HepG2 (cell line): ENCODE measurements around the gene LPXN. TPM values are rescaled to one million over a fixed set of nuclear protein-coding genes. Genes with fewer than 3 reads are reported as not detected.

ENCODE experiments used
- GZF1 ChIP-seq: sonication (generic); formaldehyde crosslinking; IDR thresholded peaks from 2 replicates; pipeline ENCODE4 v1.5.1; 2020; ENCODE audit warnings: mild to moderate bottlenecking, missing genetic modification reagents
- KLF15 ChIP-seq: sonication (generic); formaldehyde crosslinking; IDR thresholded peaks from 2 replicates; pipeline ENCODE4 v1.8.1; 2023; ENCODE audit warnings: borderline replicate concordance, mild to moderate bottlenecking, inconsistent platforms, missing genetic modification reagents, mixed read lengths
- KLF6 ChIP-seq: IDR thresholded peaks from 2 replicates; pipeline ENCODE4 v1.8.0; 2016; ENCODE audit warnings: missing biosample characterization, missing genetic modification reagents
- MED8 ChIP-seq: sonication (generic); formaldehyde crosslinking; IDR thresholded peaks from 2 replicates; pipeline ENCODE4 v1.8.1; 2023; ENCODE audit warnings: mild to moderate bottlenecking, missing genetic modification reagents; ENCODE audit not compliant: insufficient replicate concordance
- PAF1 ChIP-seq: IDR thresholded peaks from 2 replicates; pipeline ENCODE4 v1.6.1; 2016; ENCODE audit warnings: missing genetic modification reagents, missing compliant biosample characterization
- PLRG1 ChIP-seq: fragments of 450-650 bp; conservative IDR thresholded peaks from 2 replicates; pipeline ENCODE4 v1.6.1; 2016
- POLR2AphosphoS2 ChIP-seq: IDR thresholded peaks from 2 replicates; pipeline ENCODE4 v1.6.1; 2011; ENCODE audit warnings: low read depth, low read length, improper control_type of control experiment
- RERE ChIP-seq: IDR thresholded peaks from 2 replicates; pipeline ENCODE4 v1.6.1; 2016; ENCODE audit warnings: low read depth, missing genetic modification reagents, missing compliant biosample characterization
- SRSF9 ChIP-seq: fragments of 200-400 bp; formaldehyde crosslinking; IDR thresholded peaks from 2 replicates; pipeline ENCODE4 v1.6.1; 2018; ENCODE audit warnings: borderline replicate concordance, mild to moderate bottlenecking, low read depth, low read length; ENCODE audit not compliant: insufficient read depth, poor library complexity, severe bottlenecking
- TBL1XR1 ChIP-seq: fragments of 150-350 bp; IDR thresholded peaks from 2 replicates; pipeline ENCODE4 v1.6.1; 2014; ENCODE audit warnings: borderline replicate concordance, low read length; ENCODE audit not compliant: partially characterized antibody
- TRIM24 ChIP-seq: sonication (generic); formaldehyde crosslinking; IDR thresholded peaks from 2 replicates; pipeline ENCODE4 v1.8.0; 2022; ENCODE audit warnings: mild to moderate bottlenecking, missing genetic modification reagents
- WIZ ChIP-seq: sonication (generic); formaldehyde crosslinking; IDR thresholded peaks from 2 replicates; pipeline ENCODE4 v1.5.1; 2020; ENCODE audit warnings: mild to moderate bottlenecking, missing genetic modification reagents
- XRCC5 ChIP-seq: fragments of 200-400 bp; formaldehyde crosslinking; optimal IDR thresholded peaks from 2 replicates; pipeline ENCODE3; 2017; ENCODE audit warnings: mild to moderate bottlenecking, low read length
- ZFP41 ChIP-seq: sonication (generic); formaldehyde crosslinking; IDR thresholded peaks from 2 replicates; pipeline ENCODE4 v1.4.0; 2020; ENCODE audit warnings: mild to moderate bottlenecking, missing genetic modification reagents, borderline replicate concordance
- ZFP90 ChIP-seq: sonication (generic); formaldehyde crosslinking; IDR thresholded peaks from 2 replicates; pipeline ENCODE4 v1.8.0; 2022; ENCODE audit warnings: missing genetic modification reagents, mild to moderate bottlenecking, inconsistent platforms, borderline replicate concordance
- ZNF382 ChIP-seq: sonication (generic); formaldehyde crosslinking; IDR thresholded peaks from 2 replicates; pipeline ENCODE4 v1.5.0; 2020; ENCODE audit warnings: missing genetic modification reagents, mild to moderate bottlenecking, borderline replicate concordance
- ZNF558 ChIP-seq: sonication (generic); formaldehyde crosslinking; IDR thresholded peaks from 2 replicates; pipeline ENCODE4 v1.9.0; 2022; ENCODE audit warnings: mild to moderate bottlenecking, missing genetic modification reagents, borderline replicate concordance
- ZNF598 ChIP-seq: sonication (generic); formaldehyde crosslinking; IDR thresholded peaks from 2 replicates; pipeline ENCODE4 v1.5.1; 2020; ENCODE audit warnings: mild to moderate bottlenecking, missing genetic modification reagents, borderline replicate concordance
- ZNF607 ChIP-seq: sonication (generic); formaldehyde crosslinking; IDR thresholded peaks from 2 replicates; pipeline ENCODE4 v1.5.1; 2020; ENCODE audit warnings: missing genetic modification reagents, mild to moderate bottlenecking, borderline replicate concordance
- ZNF639 ChIP-seq: conservative IDR thresholded peaks from 2 replicates; pipeline ENCODE4 v1.6.1; 2018; ENCODE audit warnings: missing genetic modification reagents
- polyA plus RNA-seq, 8 experiments: library from polyadenylated mRNA; depleted of rRNA in 3 of 8; stranded (reverse) in 7 of 8; unstranded in 1 of 8; fragments of >200 nt; fragmentation: Illumina TruSeq in 4 of 8; extraction: Trizol in 4 of 8; gene quantifications; 2 replicates each; pipeline versions ENCODE4 v1.2.1 to v1.2.3, GENCODE V29; 2011 to 2016; ENCODE audit warnings: low read depth in 4 of 8, missing spikeins in 1 of 8, mixed read lengths in 1 of 8; ENCODE audit not compliant: insufficient read depth in 1 of 8
- total RNA-seq, 5 experiments: library from RNA; depleted of rRNA; stranded (reverse); fragments of >200 nt; fragmentation: Illumina TruSeq; extraction: Trizol; gene quantifications; 2 replicates each; pipeline ENCODE4 v1.2.3, GENCODE V29; 2016; ENCODE audit warnings: low read depth in 1 of 5

The LPXN gene
- total and polyA plus RNA-seq, 2 of the 13 experiments (the other 11 are each of a cell fraction or from before 2014, with no cell fraction given), result 1.7 to 3.5 TPM

GRCh38 chr11:58578635-58579191, 3.1 kb upstream of the LPXN start, which contains the start of gene ZFP91 (continued):
- TF ChIP-seq ZNF639, result no peak
- no peak for TF ChIP-seq XRCC5
- TF ChIP-seq ZFP90, result 0 out of 2 replicates have a peak, but pooled peaks have one; percentile 6
- no peak for TF ChIP-seq ZNF598
- TF ChIP-seq TRIM24 (CRISPR knock-in tag), result no peak
- TF ChIP-seq GZF1 (CRISPR knock-in tag), result no peak
- TF ChIP-seq PAF1 (CRISPR knock-in tag), result no peak
- 0 out of 2 replicates have a peak, but pooled peaks have one; percentile 50 for TF ChIP-seq ZNF607 (CRISPR knock-in tag)
- no peak for TF ChIP-seq ZNF382
- TF ChIP-seq ZFP41, result no peak
- no peak for TF ChIP-seq RERE
- no peak for TF ChIP-seq KLF15 (CRISPR knock-in tag)
- no peak for TF ChIP-seq SRSF9
- TF ChIP-seq POLR2AphosphoS2, result no peak
- no peak for TF ChIP-seq PLRG1
- no peak for TF ChIP-seq ZNF558
- no peak for TF ChIP-seq MED8 (CRISPR knock-in tag)
- no peak for TF ChIP-seq WIZ
- TF ChIP-seq KLF6, result no peak
- TF ChIP-seq TBL1XR1, result no peak
